Esophagus squamous epithelium (tissue), 5 donors: Measurements from ENCODE around the gene KBTBD2. TPM values are rescaled to one million over a fixed set of nuclear protein-coding genes. Genes with fewer than 3 reads are reported as not detected.
"Not testable (repeated sequence)": the region's sequence is repeated elsewhere in the genome, so short reads cannot be mapped to it uniquely, and the experiment has no call there.

Source experiments
- DNase-seq: peaks from one replicate; lab custom pipeline; 2025; lab: John Stamatoyannopoulos, UW
- H3K27ac ChIP-seq, 4 donors: fragments of 200-600 bp; sonication (generic); one replicate each; pipeline ENCODE4 v1.5.1; 2016 to 2019; ENCODE audit warnings: mild to moderate bottlenecking in 1 of 4
- H3K27me3 ChIP-seq, 4 donors: fragments of 200-600 bp; sonication (generic); 1 replicate in 3 of 4; 2 replicates in 1 of 4; pipeline versions ENCODE4 v1.5.1 to v1.6.0; 2017 to 2021; ENCODE audit warnings: antibody characterized with exemption in 1 of 4
- H3K36me3 ChIP-seq, 3 donors: fragments of 200-600 bp; sonication (generic); one replicate each; pipeline ENCODE4 v1.5.1; 2016 to 2019
- H3K4me1 ChIP-seq, 3 donors: fragments of 200-600 bp; sonication (generic); one replicate each; pipeline ENCODE4 v1.5.1; 2017 to 2019
- H3K4me3 ChIP-seq, 4 donors: fragments of 200-600 bp; sonication (generic); 1 replicate in 3 of 4; 2 replicates in 1 of 4; pipeline ENCODE4 v1.5.1; 2016 to 2019; ENCODE audit warnings: mild to moderate bottlenecking in 2 of 4, moderate library complexity in 1 of 4
- H3K9me3 ChIP-seq, 3 donors: fragments of 200-600 bp; sonication (generic); one replicate each; pipeline ENCODE4 v1.5.1; 2016 to 2019
- CTCF ChIP-seq, 6 experiments: fragments of 450-650 bp in 4 of 6; fragments of 200-600 bp in 2 of 6; sonication (generic) in 2 of 6; IDR thresholded peaks; one replicate each; pipeline ENCODE4 v1.5.1; 2016 to 2019; ENCODE audit warnings: antibody characterized with exemption in 6 of 6, mild to moderate bottlenecking in 4 of 6, moderate library complexity in 4 of 6
- POLR2A ChIP-seq, 4 donors: fragments of 450-650 bp; IDR thresholded peaks; one replicate each; pipeline ENCODE4 v1.6.1; 2017; ENCODE audit warnings: antibody characterized with exemption in 4 of 4, mild to moderate bottlenecking in 4 of 4, moderate library complexity in 3 of 4
- WGBS, 2 donors: methylation state at CpG; one replicate each; pipeline ENCODE4 v1.1.5; 2018; 5-methylcytosine and 5-hydroxymethylcytosine counted together
- intact Hi-C: fragments of 100-400 bp; cut with DNase I; formaldehyde crosslinking; loops from one replicate; pipeline ENCODE4 v1.15.0; 2022
- total RNA-seq, 4 donors: library from RNA; depleted of rRNA; stranded (reverse); fragments of >200 nt; gene quantifications; one replicate each; pipeline ENCODE4 v1.1.0, GENCODE V29; 2016
- donor health status: DM: yes; HTN: yes; CAD: no.

Gene KBTBD2
- total RNA-seq, 4 donors from 2014 or later: 13.3 to 36.4 (median 23.8) TPM

DNA sequence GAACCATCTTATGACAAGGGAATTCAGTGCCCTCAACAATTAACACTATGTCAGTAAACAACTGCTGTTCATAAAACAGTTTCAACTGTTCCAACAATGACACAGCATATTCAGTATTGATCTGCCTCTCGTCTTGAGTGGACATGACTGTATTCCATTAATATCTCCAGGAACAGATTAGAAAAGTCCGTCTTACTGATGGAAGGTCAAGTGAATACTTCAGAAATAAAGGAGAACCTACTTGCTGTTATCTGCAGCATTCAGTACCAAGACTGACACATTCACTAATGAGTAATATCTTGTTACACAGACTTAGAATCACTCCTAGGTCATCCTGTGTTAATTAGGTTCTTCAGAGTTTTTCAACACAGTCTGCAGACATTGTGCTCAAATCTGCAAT is 12.1 kb downstream of the KBTBD2 start:
- Histone ChIP-seq H3K36me3 (peaks cover 0 to 34% (median under 1%) of the 10 kb centered on the region in 3 donors), H3K4me3 (no peak overlapping the region), H3K27ac (peak overlapping the region in 1 of 4 donors; percentile 28), H3K9me3 (no peaks in the 10 kb centered on the region), H3K4me1 (peaks cover 6 to 59% (median 24%) of the 10 kb centered on the region in 3 donors), H3K27me3 (no peaks in the 10 kb centered on the region)
- intact Hi-C loops: no loop called here
- TF ChIP-seq POLR2A (IDR thresholded peaks at IDR 0.05) (no peak), CTCF (IDR thresholded peaks at IDR 0.05) (no peak)
- WGBS, 2 donors: 43% methylated on average over 2 of the region's 2 CpGs
- no peak for DNase-seq

DNA sequence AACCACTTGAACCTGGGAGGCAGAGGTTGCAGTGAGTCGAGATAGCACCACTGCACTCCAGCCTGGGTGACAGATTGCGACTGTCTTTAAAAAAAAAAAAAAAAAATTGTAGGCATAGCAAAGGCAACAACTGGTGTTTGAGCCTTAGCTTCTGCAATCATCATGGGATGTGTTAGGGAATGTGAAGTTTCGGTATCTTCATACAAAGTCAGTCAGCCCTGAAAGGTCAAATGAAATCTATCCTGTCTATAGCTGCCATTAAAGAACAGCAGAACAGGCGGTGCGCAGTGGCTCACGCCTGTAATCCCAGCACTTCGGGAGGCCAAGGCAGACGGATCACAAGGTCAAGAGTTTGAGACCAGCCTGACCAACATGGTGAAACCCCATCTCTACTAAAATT is 13.5 kb downstream of the KBTBD2 start:
- H3K27ac ChIP-seq, H3K4me3 ChIP-seq, DNase-seq, intact Hi-C loops, H3K9me3 ChIP-seq, H3K27me3 ChIP-seq: not testable (repeated sequence)
- Histone ChIP-seq H3K36me3 (peaks cover 0 to 48% (median 3%) of the 10 kb centered on the region in 3 donors), H3K4me1 (peaks cover 6 to 44% (median 19%) of the 10 kb centered on the region in 3 donors)
- WGBS, 2 donors: 90 to 98% methylated on average over 7 to 8 of the region's 8 CpGs

DNA sequence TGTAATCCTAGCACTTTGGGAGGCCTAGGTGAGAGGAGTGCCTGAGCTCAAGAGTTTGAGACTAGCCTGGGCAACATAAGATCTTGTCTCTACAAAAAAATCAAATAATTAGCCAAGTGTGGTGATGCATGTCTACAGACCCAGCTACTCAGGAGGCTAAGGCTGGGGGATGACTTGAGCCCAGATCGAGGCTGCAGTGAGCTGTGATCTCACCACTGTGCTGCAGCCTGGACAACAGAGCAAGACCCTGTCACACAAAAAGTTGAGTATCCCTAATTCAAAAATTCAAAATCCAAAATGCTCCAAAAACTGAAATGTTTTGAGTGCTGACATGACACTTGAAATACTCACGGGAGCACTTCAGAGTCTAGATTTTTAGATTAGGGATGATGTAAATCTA is 19.1 kb downstream of the KBTBD2 start:
- Histone ChIP-seq H3K9me3 (no peaks in the 10 kb centered on the region), H3K36me3 (peaks cover 0 to 92% (median 13%) of the 10 kb centered on the region in 3 donors), H3K4me3 (no peak overlapping the region), H3K27ac (no peak overlapping the region), H3K27me3 (no peaks in the 10 kb centered on the region), H3K4me1 (peaks cover 0 to 17% (median 0%) of the 10 kb centered on the region in 3 donors)
- WGBS, 2 donors: 77 to 85% methylated on average over 2 of the region's 2 CpGs
- no peak for DNase-seq
- intact Hi-C loops: no loop called here
- TF ChIP-seq CTCF (IDR thresholded peaks at IDR 0.05): no peak
- TF ChIP-seq POLR2A (IDR thresholded peaks at IDR 0.05): no peak

- no peak overlapping the region for H3K4me3 ChIP-seq
- intact Hi-C loops: no loop called here
- TF ChIP-seq POLR2A (IDR thresholded peaks at IDR 0.05) (no peak), CTCF (IDR thresholded peaks at IDR 0.05) (no peak)
- 39 to 61% methylated on average over 4 of the region's 4 CpGs for WGBS, 2 donors
- DNase-seq: no peak
- H3K27me3 ChIP-seq: no peaks in the 10 kb centered on the region
- H3K27ac ChIP-seq: no peak overlapping the region
- peaks cover 0 to 15% (median 0%) of the 10 kb centered on the region in 3 donors for H3K4me1 ChIP-seq
- H3K36me3 ChIP-seq: peaks cover 0 to 97% (median 13%) of the 10 kb centered on the region in 3 donors
- no peaks in the 10 kb centered on the region for H3K9me3 ChIP-seq
Observed at GRCh38 chr7:32871624-32872371, 19.8 kb downstream of the KBTBD2 start.

- DNase-seq: no peak
- Histone ChIP-seq H3K27me3 (no peaks in the 10 kb centered on the region), H3K36me3 (peaks cover 0 to 93% (median 13%) of the 10 kb centered on the region in 3 donors), H3K4me1 (peaks cover 0 to 11% (median 0%) of the 10 kb centered on the region in 3 donors), H3K4me3 (no peak overlapping the region), H3K27ac (no peak overlapping the region), H3K9me3 (peaks cover 0 to 4% (median 0%) of the 10 kb centered on the region in 3 donors)
- TF ChIP-seq CTCF (IDR thresholded peaks at IDR 0.05) (no peak), POLR2A (IDR thresholded peaks at IDR 0.05) (no peak)
- intact Hi-C loops: no loop called here
- whole genome bisulfite sequencing, 2 donors: 92 to 100% methylated on average over 3 of the region's 3 CpGs
Observed at GRCh38 chr7:32870298-32870697, 21.3 kb downstream of the KBTBD2 start.
